SK-N-SH (cell line): ENCODE results near the gene SPINT3. TPM values are rescaled to one million over a fixed set of nuclear protein-coding genes. Genes with fewer than 3 reads are reported as not detected.

ENCODE experiments used
- CTCF ChIA-PET: fragments of 300-600, 350-600 bp; formaldehyde crosslinking; extraction: SDS; loops from one replicate; lab custom pipeline; 2021; lab: Yijun Ruan, JAX
- POLR2A ChIA-PET: fragments of 350-600 bp; sonication (Branson Sonifier 250); formaldehyde crosslinking; extraction: SDS; loops from one replicate; lab custom pipeline; 2020; ENCODE audit warnings: antibody characterized with exemption, inconsistent platforms; lab: Yijun Ruan, JAX
- DNase-seq: peaks from one replicate; pipeline ENCODE4 v3.0.0; 2012
- H2AFZ ChIP-seq: fragments of 200-600 bp; sonication (generic); 2 replicates; pipeline ENCODE4 v1.8.1; 2016; ENCODE audit warnings: antibody characterized with exemption, mild to moderate bottlenecking, low read depth
- H3F3A ChIP-seq: fragments of 200-600 bp; sonication (generic); replicated peaks from 2 replicates; pipeline ENCODE3; 2016; ENCODE audit warnings: antibody characterized with exemption, mild to moderate bottlenecking; ENCODE audit not compliant: insufficient read depth
- H3K27ac ChIP-seq, 2 experiments: fragments of 200-500 bp in 1 of 2; fragments of 200-600 bp in 1 of 2; sonication (Bioruptor generic) in 1 of 2; sonication (generic), shearing (Covaris generic) in 1 of 2; 2 replicates each; pipeline versions ENCODE4 v1.5.1 to v1.6.1; 2014 to 2016; ENCODE audit warnings: low read depth in 2 of 2, inconsistent platforms in 1 of 2, low read length in 1 of 2, mild to moderate bottlenecking in 1 of 2, mixed read lengths in 1 of 2
- H3K27me3 ChIP-seq: fragments of 200-600 bp; sonication (generic), shearing (Covaris generic); 2 replicates; pipeline ENCODE4 v1.6.1; 2016; ENCODE audit warnings: mixed run types; ENCODE audit not compliant: insufficient read depth
- H3K36me3 ChIP-seq, 2 experiments: fragments of 200-500 bp in 1 of 2; fragments of 200-600 bp in 1 of 2; sonication (Bioruptor generic) in 1 of 2; sonication (generic) in 1 of 2; replicated peaks in 1 of 2; 2 replicates each; pipeline versions ENCODE3 to v1.5.1; 2014 to 2016; ENCODE audit warnings: low read length in 1 of 2, mild to moderate bottlenecking in 1 of 2; ENCODE audit not compliant: insufficient read depth in 2 of 2, control insufficient read depth in 1 of 2
- H3K4me1 ChIP-seq, 2 experiments: fragments of 200-500 bp in 1 of 2; fragments of 200-600 bp in 1 of 2; sonication (Bioruptor generic) in 1 of 2; sonication (generic), shearing (Covaris generic) in 1 of 2; 2 replicates each; pipeline versions ENCODE4 v1.5.1 to v1.6.1; 2014 to 2016; ENCODE audit warnings: low read depth in 1 of 2, low read length in 1 of 2, mixed run types in 1 of 2; ENCODE audit not compliant: insufficient read depth in 2 of 2, control insufficient read depth in 1 of 2
- H3K4me2 ChIP-seq: fragments of 200-600 bp; sonication (generic), shearing (Covaris generic); 2 replicates; pipeline ENCODE4 v1.6.1; 2017; ENCODE audit warnings: mixed run types
- H3K4me3 ChIP-seq, 2 experiments: fragments of 200-500 bp in 1 of 2; fragments of 200-600 bp in 1 of 2; sonication (Bioruptor generic) in 1 of 2; sonication (generic), shearing (Covaris generic) in 1 of 2; 2 replicates each; pipeline versions ENCODE4 v1.5.1 to v1.8.1; 2014 to 2016; ENCODE audit warnings: low read depth in 2 of 2, inconsistent platforms in 1 of 2, low read length in 1 of 2, mild to moderate bottlenecking in 1 of 2, mixed read lengths in 1 of 2, moderate library complexity in 1 of 2
- H3K79me2 ChIP-seq: fragments of 200-600 bp; sonication (generic); 2 replicates; pipeline ENCODE4 v1.8.1; 2017; ENCODE audit warnings: mild to moderate bottlenecking; ENCODE audit not compliant: insufficient read depth
- H3K9ac ChIP-seq: fragments of 200-600 bp; sonication (generic); 2 replicates; pipeline ENCODE4 v1.6.1; 2017; ENCODE audit warnings: mixed run types
- H3K9me2 ChIP-seq: fragments of 200-600 bp; sonication (generic); 2 replicates; pipeline ENCODE4 v1.6.1; 2017; ENCODE audit warnings: mixed run types
- H3K9me3 ChIP-seq: fragments of 200-600 bp; sonication (generic); 2 replicates; pipeline ENCODE4 v1.6.1; 2017; ENCODE audit warnings: mixed run types, mild to moderate bottlenecking, moderate library complexity
- H4K20me1 ChIP-seq: fragments of 200-600 bp; sonication (generic); 2 replicates; pipeline ENCODE4 v1.6.1; 2017; ENCODE audit warnings: mild to moderate bottlenecking, mixed run types; ENCODE audit not compliant: insufficient read depth
- CTCF ChIP-seq: fragments of 200-600 bp; sonication (generic); IDR thresholded peaks from 2 replicates; pipeline ENCODE4 v1.6.1; 2017; ENCODE audit warnings: antibody characterized with exemption, mild to moderate bottlenecking, moderate library complexity
- FOSL2 ChIP-seq: IDR thresholded peaks from 2 replicates; pipeline ENCODE4 v1.4.0; 2012; ENCODE audit warnings: low read depth, mild to moderate bottlenecking, moderate library complexity, borderline replicate concordance
- FOXJ3 ChIP-seq: sonication (generic); formaldehyde crosslinking; IDR thresholded peaks from 2 replicates; pipeline ENCODE4 v1.5.1; 2020; ENCODE audit warnings: mild to moderate bottlenecking, missing genetic modification reagents
- FOXM1 ChIP-seq: IDR thresholded peaks from 2 replicates; pipeline ENCODE4 v1.4.0; 2012; ENCODE audit warnings: low read depth, mild to moderate bottlenecking
- GATA2 ChIP-seq: sonication (generic); formaldehyde crosslinking; IDR thresholded peaks from 2 replicates; pipeline ENCODE4 v1.5.0; 2020; ENCODE audit warnings: mild to moderate bottlenecking, missing genetic modification reagents
- IRF3 ChIP-seq: fragments of 150-350 bp; IDR thresholded peaks from 2 replicates; pipeline ENCODE4 v1.6.1; 2016; ENCODE audit warnings: mild to moderate bottlenecking, low read depth, low read length
- MAX ChIP-seq: IDR thresholded peaks from 2 replicates; pipeline ENCODE4 v1.4.0; 2012; ENCODE audit warnings: low read depth
- NFIC ChIP-seq: IDR thresholded peaks from 2 replicates; pipeline ENCODE4 v1.4.0; 2012; ENCODE audit warnings: borderline replicate concordance
- PBX3 ChIP-seq: IDR thresholded peaks from 2 replicates; pipeline ENCODE4; 2012
- RCOR1 ChIP-seq: fragments of 150-350 bp; IDR thresholded peaks from 2 replicates; pipeline ENCODE4 v1.6.1; 2017; ENCODE audit warnings: antibody characterized with exemption, low read length
- REST ChIP-seq: IDR thresholded peaks from 2 replicates; pipeline ENCODE4 v1.6.1; 2012; ENCODE audit warnings: mild to moderate bottlenecking, low read depth, low read length, moderate library complexity
- SMC3 ChIP-seq: IDR thresholded peaks from 2 replicates; pipeline ENCODE4 v1.6.1; 2012; ENCODE audit warnings: low read depth, low read length, improper control_type of control experiment
- TCF12 ChIP-seq: IDR thresholded peaks from 2 replicates; pipeline ENCODE4 v1.4.0; 2012
- YY1 ChIP-seq: IDR thresholded peaks from 2 replicates; pipeline ENCODE4 v1.4.0; 2012; ENCODE audit warnings: low read depth, mild to moderate bottlenecking
- WGBS: methylation state at CpG from one replicate; pipeline ENCODE4 v1.1.6; 2017; ENCODE audit warnings: low lambda C conversion rate; 5-methylcytosine and 5-hydroxymethylcytosine counted together
- polyA plus RNA-seq, 3 experiments: library from polyadenylated mRNA; depleted of rRNA; stranded (reverse); fragments of >200 nt; gene quantifications; 2 replicates each; pipeline ENCODE4 v1.2.3, GENCODE V29; 2012

The SPINT3 gene
- polyA plus RNA-seq, 1 of the 3 experiments (the other 2 are of a cell fraction), result not detected

GRCh38 chr20:45470262-45470931 lies 45.0 kb downstream of the SPINT3 start:
- Histone ChIP-seq H3K4me2 (peak overlapping the region; percentile 71), H3K9ac (no peak overlapping the region), H3K79me2 (no peaks in the 10 kb centered on the region), H4K20me1 (no peaks in the 10 kb centered on the region), H3K27ac (no peak overlapping the region), H3K27me3 (peaks cover 47% of the 10 kb centered on the region; the same call in 1 of the 2 replicates), H3K36me3 (no peaks in the 10 kb centered on the region), H3K9me2 (no peaks in the 10 kb centered on the region), H3K4me3 (peak overlapping the region; percentile 46 to 49; a peak in 3 of 4 replicates), H3K4me1 (peaks cover 0 to 5% of the 10 kb centered on the region in 2 experiments; a peak in 1 of 4 replicates), H2AFZ (0 out of 2 replicates have a peak overlapping the region, but pooled peaks have one; percentile 51), H3F3A (no peaks in the 10 kb centered on the region), H3K9me3 (no peaks in the 10 kb centered on the region)
- ChIA-PET CTCF (interaction anchor here (0.6 to 1.7 kb wide), 13 partner anchors 11 to 301 kb away, joined by 3 to 5 read pairs (median 3); partner anchors contain the start of genes PIGT and SYS1), POLR2A (no interaction called here)
- TF ChIP-seq REST, result no peak
- no peak for TF ChIP-seq CTCF
- no peak for TF ChIP-seq TCF12
- TF ChIP-seq FOSL2, result no peak
- WGBS, result 1% methylated on average over 16 of the region's 50 CpGs
- DNase-seq, result peak; percentile 73

GRCh38 chr20:45469336-45470261 lies 45.8 kb downstream of the SPINT3 start, which contains the start of gene WFDC2:
Gene WFDC2, plus strand, starts transcription at chr20:45469753. Its CDS starts 29 bp downstream, at chr20:45469782.
- ChIA-PET POLR2A (no interaction called here), CTCF (interaction anchor here (0.6 to 1.7 kb wide), 9 partner anchors 10 to 302 kb away, joined by 3 to 5 read pairs (median 3); partner anchors contain the start of genes PIGT and SYS1)
- Histone ChIP-seq H3K9ac (no peak within 1 kb of the TSS), H2AFZ (0 out of 2 replicates have a peak within 1 kb of the TSS, but pooled peaks have one; percentile 51), H3K79me2 (no peaks in the 10 kb centered on the region), H3K36me3 (no peaks in the 10 kb centered on the region), H4K20me1 (no peaks in the 10 kb centered on the region), H3K4me3 (peak within 1 kb of the TSS; percentile 46 to 49; a peak in 3 of 4 replicates), H3K9me3 (no peaks in the 10 kb centered on the region), H3F3A (no peaks in the 10 kb centered on the region), H3K9me2 (no peaks in the 10 kb centered on the region), H3K4me2 (peak within 1 kb of the TSS; percentile 71), H3K4me1 (peaks cover 0 to 5% of the 10 kb centered on the region in 2 experiments; a peak in 1 of 4 replicates), H3K27me3 (peaks cover 55% of the 10 kb centered on the region; the same call in 1 of the 2 replicates), H3K27ac (no peak within 1 kb of the TSS)
- no peak for DNase-seq
- WGBS, result 32% methylated on average over 27 of the region's 54 CpGs
- TF ChIP-seq SMC3 (no peak), FOXJ3 (CRISPR knock-in tag) (no peak), NFIC (no peak), RCOR1 (no peak), IRF3 (no peak), TCF12 (no peak), MAX (no peak), FOXM1 (no peak), PBX3 (no peak), YY1 (no peak), GATA2 (CRISPR knock-in tag) (no peak)
